HG03571 (cell line): ENCODE data around the gene DIAPH1.
"Not testable (repeated sequence)": the region's sequence is repeated elsewhere in the genome, so short reads cannot be mapped to it uniquely, and the experiment has no call there.

Experiments
- ATAC-seq: cut with Tn5 transposase; IDR thresholded peaks from one replicate; pipeline ENCODE4 v1.9.1; 2021; ENCODE audit not compliant: unreplicated experiment

DIAPH1 gene

GRCh38 chr5:141613344-141613743 lies 5.5 kb downstream of the DIAPH1 start:
- no peak for ATAC-seq

DNA sequence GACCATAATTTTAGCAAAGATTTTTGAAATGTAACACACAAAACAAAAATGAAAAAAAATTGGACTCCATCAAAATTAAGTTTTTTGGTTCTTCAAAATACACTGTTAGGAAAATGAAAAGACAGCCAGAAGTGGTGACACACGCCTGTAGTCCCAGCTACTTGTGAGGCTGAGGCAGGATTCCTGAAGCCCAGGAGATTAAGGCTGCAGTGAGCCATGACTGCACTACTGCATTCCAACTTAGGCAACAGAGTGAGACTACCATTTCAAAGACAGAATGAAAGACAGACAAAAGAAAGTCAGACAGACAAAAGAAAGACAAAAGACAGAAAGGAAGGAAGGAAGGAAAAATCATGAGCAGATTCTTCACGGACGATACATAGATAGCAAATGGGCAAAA lies 7.5 kb downstream of the DIAPH1 start:
- no peak for ATAC-seq

DNA sequence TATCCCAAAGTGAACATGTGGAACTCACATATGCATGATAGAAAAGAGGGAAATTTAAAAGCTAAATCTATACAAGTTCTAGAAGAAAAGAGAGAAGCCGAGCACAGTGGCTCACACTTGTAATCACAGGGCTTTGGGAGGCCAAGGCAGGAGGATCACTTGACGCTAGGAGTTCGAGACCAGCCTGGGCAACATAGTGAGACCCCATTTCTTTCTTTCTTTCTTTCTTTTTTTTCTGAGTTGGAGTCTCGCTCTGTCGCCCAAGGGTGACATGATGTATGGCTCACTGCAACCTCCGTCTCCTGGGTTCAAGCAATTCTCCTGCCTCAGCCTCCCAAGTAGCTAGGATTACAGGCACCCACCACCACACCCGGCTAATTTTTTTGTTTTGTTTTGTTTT lies 8.9 kb downstream of the DIAPH1 start:
- not testable (repeated sequence) for ATAC-seq

- ATAC-seq = no peak
Observed at GRCh38 chr5:141609044-141609443, 9.8 kb downstream of the DIAPH1 start.

DNA sequence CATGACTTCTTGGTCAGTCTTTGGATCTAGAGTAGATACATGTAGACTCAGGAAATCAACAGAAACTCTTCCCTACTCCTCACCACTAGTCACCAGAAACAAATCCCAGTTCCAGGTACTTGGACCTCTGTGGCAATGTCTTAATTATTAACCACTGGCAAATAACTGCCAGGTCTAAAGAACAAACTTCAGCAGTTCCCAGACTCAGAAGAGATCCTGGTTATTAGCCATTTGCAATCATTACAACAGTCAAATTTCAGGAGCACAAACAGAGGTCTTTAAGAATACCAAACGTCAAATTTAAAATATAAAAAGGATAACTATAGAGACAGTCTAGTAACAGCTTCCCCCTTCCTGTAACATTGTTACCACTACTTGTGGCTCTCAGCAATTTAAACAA lies 10.2 kb downstream of the DIAPH1 start:
- no peak for ATAC-seq

GRCh38 chr5:141608046-141608445 lies 10.8 kb downstream of the DIAPH1 start:
- no peak for ATAC-seq

DNA sequence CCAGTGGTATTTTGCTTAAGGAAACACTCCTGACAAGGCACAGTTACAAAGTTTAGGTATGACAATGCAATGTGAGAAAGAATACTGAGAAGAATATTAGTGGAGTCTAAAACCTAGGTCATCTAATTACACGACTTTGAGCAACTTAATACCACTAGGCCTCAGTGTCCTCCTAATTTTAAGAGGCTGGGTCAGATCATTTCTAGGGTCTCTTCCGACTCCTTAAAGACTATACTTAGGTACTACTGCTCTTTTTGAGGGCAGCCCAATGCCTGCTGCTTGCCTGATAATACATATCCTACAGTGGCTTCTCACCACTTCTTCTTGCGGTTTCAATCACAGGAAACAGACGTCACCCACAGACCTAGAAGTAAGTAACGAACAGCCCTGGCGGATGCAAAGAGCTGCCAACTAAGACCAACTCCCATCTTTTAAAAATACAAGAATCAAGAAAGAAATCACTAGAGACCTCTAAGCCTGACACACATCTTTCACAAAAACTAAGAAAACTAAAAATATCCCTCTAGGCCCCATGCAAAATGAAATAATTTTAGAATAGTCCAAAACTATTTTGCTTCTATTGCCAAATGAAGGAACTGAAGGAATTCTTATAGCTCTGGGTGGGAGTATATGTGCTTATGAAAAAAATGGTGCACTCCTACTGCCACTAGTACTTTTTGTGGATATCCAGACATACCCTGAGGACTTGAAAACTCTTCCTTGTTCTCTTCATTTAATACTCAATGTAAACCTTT lies 13.1 kb downstream of the DIAPH1 start:
- peak; percentile 96 for ATAC-seq

DNA sequence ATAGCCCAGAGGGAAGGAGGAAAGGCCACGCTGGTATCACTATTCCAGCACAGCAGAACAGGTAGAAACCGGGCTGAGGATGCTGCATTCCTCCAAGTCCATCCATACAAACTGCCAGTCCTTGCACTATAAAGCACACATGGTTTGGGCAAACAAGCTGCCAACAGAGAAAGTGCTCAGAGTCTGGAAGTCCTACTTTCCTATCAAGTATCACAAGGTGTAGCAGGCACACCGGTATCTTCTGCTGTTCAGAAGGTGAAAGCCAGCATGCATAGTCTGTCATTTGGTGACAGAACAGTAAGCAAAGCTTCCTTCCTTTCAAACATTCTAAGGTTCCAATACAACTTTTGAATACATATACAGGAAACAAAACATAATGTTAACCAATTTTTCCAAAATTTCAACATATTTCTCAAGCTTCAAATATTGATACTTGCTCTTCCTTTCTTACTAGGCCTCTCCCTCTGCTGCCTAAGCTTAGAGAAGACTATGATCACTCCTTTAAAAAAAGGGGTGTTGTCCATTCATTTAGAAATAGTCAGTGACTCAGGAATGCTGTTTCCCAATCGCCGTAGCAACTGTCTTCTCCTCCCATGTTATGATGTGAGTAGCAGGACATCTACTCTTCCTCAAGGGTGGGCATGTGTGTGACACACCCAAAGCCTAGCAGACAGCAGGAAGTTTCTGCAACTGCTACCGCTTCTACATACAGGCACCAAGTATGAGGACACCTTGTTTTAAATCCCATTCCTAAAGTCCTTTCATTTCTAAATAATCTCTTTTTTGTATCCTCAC lies 14.7 kb downstream of the DIAPH1 start:
- no peak for ATAC-seq

GRCh38 chr5:141602606-141603005 lies 16.2 kb downstream of the DIAPH1 start:
- no peak for ATAC-seq

- ATAC-seq = no peak
Observed at GRCh38 chr5:141598391-141599345, 20.1 kb downstream of the DIAPH1 start.

- no peak for ATAC-seq
Observed at GRCh38 chr5:141597814-141598213, 21.0 kb downstream of the DIAPH1 start.

DNA sequence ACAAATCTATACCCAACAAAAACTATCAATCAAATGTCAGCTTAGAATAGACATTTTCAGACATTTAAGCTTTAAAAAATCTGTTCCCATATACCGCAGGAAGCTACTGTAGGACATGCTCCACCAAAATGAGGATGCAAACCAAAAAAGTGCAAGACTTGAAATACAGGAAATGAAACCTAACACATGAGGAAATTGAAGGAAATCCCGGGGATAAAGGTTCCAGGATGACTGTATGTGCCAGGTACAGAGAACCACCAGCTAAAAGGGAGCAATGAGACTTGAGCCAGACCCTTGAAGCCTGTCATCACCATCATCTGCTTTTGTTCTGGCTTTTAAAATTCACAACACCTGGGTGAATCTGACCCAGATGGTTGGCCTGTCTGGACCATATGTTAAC lies 21.4 kb downstream of the DIAPH1 start:
- ATAC-seq = no peak

- ATAC-seq = no peak
Observed at GRCh38 chr5:141596867-141597266, 21.9 kb downstream of the DIAPH1 start.

DNA sequence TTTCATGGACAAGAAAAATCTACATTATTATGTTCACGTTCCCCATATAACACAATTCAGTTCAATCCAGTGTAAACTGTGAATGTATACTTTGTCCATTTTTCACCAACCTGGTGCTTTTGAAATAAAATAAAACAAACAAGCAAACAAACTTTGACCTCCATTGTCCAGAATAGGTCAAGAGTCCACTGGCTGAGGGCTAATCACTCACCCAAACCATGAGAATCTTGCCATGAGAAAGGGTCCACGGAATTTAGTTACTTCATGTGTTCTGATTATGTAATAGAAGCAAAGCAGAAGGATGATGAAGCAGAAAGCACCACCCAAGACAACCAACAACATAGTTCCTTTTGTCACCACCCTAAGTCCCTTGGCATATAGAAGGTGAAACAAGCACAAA lies 28.7 kb downstream of the DIAPH1 start:
- ATAC-seq = no peak

DNA sequence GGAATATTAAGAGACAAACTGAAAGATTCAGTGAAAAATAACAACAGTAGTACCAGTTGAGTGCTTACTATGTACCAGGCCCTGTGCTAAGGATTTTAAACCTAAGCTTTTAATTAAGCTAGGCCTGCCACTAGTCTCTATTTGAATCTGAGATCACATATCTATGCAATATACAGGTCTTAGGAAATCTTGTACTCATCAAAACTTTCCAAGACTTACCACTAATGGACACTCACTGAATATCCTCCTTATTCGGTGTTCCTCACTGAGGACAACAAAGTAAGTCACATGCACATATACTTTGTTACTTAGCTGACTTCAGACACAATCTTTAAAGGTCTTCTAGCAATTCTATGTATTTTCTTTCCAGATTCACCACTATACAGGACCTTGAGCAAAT lies 32.6 kb downstream of the DIAPH1 start:
- no peak for ATAC-seq

- no peak for ATAC-seq
Observed at GRCh38 chr5:141585594-141585993, 33.2 kb downstream of the DIAPH1 start.

GRCh38 chr5:141574122-141574510 lies 44.7 kb downstream of the DIAPH1 start:
- no peak for ATAC-seq

GRCh38 chr5:141573489-141574121 lies 45.2 kb downstream of the DIAPH1 start:
- ATAC-seq = no peak

DNA sequence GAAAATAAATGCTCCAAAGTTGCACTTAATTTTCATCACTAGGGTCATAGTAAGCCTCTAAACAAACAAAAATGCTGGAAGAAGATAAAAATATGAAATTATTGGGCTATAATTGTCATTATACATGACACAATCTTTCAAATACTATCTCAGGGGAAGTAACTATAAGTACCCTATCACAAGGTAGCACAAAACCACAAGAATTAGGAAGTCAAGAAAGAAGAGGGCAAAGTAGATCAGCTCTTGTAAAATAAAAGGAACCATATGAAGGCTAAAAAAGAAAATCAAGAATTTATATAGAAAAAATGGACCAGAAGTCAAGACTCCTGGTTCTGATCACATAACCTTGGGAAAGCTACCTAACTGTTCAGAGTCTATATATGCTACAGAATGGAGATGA lies 48.1 kb downstream of the DIAPH1 start:
- no peak for ATAC-seq

- no peak for ATAC-seq
Observed at GRCh38 chr5:141567513-141568117, 51.2 kb downstream of the DIAPH1 start.
